Immature natural killer cell (primary cell): ENCODE data around the gene NPFF. TPM values are rescaled to one million over a fixed set of nuclear protein-coding genes. Genes with fewer than 3 reads are reported as not detected.

ENCODE experiments used
- DNase-seq, 3 donors: peaks; one replicate each; pipeline ENCODE4 v3.0.0; 2022; ENCODE audit warnings: mixed read lengths in 1 of 3
- H3K27ac Mint-ChIP-seq, 6 donors: one replicate each; pipeline ENCODE4 v1.8.0; 2020; ENCODE audit warnings: mixed read lengths in 6 of 6, mild to moderate bottlenecking in 5 of 6, inconsistent platforms in 4 of 6, moderate library complexity in 3 of 6
- H3K27me3 Mint-ChIP-seq, 3 donors: one replicate each; pipeline ENCODE4 v1.8.0; 2020 to 2021; ENCODE audit warnings: low read depth in 3 of 3, mild to moderate bottlenecking in 3 of 3, mixed read lengths in 3 of 3, moderate library complexity in 3 of 3, inconsistent platforms in 1 of 3
- H3K36me3 Mint-ChIP-seq, 3 donors: one replicate each; pipeline ENCODE4 v1.8.0; 2020; ENCODE audit warnings: mixed read lengths in 3 of 3, inconsistent platforms in 2 of 3, mild to moderate bottlenecking in 2 of 3
- H3K4me1 Mint-ChIP-seq, 2 donors: one replicate each; pipeline ENCODE4 v1.8.0; 2020; ENCODE audit warnings: inconsistent platforms in 2 of 2, mild to moderate bottlenecking in 2 of 2, mixed read lengths in 2 of 2, moderate library complexity in 1 of 2
- H3K4me3 Mint-ChIP-seq, 5 donors: one replicate each; pipeline ENCODE4 v1.8.0; 2020; ENCODE audit warnings: mild to moderate bottlenecking in 5 of 5, mixed read lengths in 5 of 5, inconsistent platforms in 3 of 5, moderate library complexity in 3 of 5
- H3K9me3 Mint-ChIP-seq, 6 donors: one replicate each; pipeline ENCODE4 v1.8.0; 2020; ENCODE audit warnings: mild to moderate bottlenecking in 6 of 6, mixed read lengths in 6 of 6, inconsistent platforms in 4 of 6, moderate library complexity in 3 of 6
- polyA plus RNA-seq, 3 donors: library from polyadenylated mRNA; unstranded; fragments of 300-500 nt; fragmentation: Illumina TruSeq; gene quantifications; one replicate each; pipeline ENCODE4 v1.2.3, GENCODE V29; 2021

NPFF gene
- polyA plus RNA-seq, 3 donors from 2014 or later, result not detected

DNA sequence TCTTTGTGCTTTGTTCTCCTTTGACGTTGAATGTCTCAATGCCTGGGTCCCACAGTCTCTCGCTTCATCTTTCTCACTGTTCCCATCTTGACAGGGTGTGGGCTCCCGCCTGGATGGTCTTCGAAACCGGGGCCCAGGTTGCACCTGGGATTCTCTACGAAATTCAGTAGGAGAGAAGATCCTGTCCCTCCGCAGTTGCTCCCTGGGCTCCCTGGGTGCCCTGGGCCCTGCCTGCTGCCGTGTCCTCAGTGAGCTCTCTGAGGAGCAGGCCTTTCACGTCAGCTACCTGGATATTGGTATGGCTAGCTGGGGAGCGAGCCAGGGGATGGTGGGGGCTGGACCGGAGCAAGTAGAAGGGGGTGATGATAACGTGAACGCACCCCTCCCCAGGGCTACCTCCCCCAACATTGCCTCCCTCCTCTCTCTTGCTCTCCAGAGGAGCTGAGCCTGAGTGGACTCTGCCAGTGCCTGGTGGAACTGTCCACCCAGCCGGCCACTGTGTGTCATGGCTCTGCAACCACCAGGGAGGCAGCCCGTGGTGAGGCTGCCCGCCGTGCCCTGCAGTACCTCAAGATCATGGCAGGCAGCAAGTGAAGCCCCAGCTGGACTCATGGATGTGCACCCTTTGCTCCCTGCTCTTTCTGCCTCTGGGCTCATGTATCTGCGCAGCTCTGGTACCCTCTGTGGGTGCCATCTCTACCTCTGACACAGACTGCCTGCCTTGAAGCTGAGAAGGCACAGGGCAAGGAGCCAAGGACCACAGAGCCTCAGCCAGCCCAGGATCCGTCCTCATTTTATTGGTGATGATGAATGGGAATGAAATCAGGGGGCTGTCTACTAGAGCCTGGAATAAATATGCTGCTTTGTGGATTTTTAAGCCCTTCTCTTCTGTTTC lies 1.5 kb downstream of the NPFF start:
- H3K9me3 Mint-ChIP-seq, result no peaks in the 10 kb centered on the region
- H3K4me3 Mint-ChIP-seq, result no peak overlapping the region
- H3K27me3 Mint-ChIP-seq, result peaks cover 0 to 6% (median under 1%) of the 10 kb centered on the region in 3 donors
- H3K27ac Mint-ChIP-seq, result peak overlapping the region in 1 of 6 donors; percentile 45
- peaks cover 23 to 26% of the 10 kb centered on the region in 2 donors for H3K4me1 Mint-ChIP-seq
- peaks cover 0 to 5% (median 2%) of the 10 kb centered on the region in 3 donors for H3K36me3 Mint-ChIP-seq
- DNase-seq, result no peak

DNA sequence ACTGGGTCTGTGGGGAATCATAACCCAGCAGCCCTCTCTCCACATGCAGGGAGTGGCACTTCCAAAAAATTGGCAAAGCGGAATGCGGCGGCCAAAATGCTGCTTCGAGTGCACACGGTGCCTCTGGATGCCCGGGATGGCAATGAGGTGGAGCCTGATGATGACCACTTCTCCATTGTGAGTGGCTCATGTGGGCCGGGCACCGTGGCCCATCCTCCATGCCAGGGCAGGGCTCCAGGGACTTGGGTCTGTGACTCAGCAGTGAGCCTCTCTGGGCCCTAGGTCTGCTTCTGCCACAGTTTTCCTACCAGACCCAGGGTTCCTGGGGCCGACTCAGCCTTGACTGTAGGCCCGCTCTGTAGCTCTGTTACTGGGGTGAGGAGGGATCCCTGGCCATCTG lies 2.2 kb downstream of the NPFF start:
- Mint-ChIP-seq H3K36me3 (peaks cover 0 to 4% (median 0%) of the 10 kb centered on the region in 3 donors), H3K4me3 (no peak overlapping the region), H3K27me3 (peaks cover under 1 to 8% (median 5%) of the 10 kb centered on the region in 3 donors), H3K4me1 (peaks cover 27 to 30% of the 10 kb centered on the region in 2 donors), H3K27ac (peak overlapping the region in 2 of 6 donors; percentile 45 to 75), H3K9me3 (no peaks in the 10 kb centered on the region)
- no peak for DNase-seq

DNA sequence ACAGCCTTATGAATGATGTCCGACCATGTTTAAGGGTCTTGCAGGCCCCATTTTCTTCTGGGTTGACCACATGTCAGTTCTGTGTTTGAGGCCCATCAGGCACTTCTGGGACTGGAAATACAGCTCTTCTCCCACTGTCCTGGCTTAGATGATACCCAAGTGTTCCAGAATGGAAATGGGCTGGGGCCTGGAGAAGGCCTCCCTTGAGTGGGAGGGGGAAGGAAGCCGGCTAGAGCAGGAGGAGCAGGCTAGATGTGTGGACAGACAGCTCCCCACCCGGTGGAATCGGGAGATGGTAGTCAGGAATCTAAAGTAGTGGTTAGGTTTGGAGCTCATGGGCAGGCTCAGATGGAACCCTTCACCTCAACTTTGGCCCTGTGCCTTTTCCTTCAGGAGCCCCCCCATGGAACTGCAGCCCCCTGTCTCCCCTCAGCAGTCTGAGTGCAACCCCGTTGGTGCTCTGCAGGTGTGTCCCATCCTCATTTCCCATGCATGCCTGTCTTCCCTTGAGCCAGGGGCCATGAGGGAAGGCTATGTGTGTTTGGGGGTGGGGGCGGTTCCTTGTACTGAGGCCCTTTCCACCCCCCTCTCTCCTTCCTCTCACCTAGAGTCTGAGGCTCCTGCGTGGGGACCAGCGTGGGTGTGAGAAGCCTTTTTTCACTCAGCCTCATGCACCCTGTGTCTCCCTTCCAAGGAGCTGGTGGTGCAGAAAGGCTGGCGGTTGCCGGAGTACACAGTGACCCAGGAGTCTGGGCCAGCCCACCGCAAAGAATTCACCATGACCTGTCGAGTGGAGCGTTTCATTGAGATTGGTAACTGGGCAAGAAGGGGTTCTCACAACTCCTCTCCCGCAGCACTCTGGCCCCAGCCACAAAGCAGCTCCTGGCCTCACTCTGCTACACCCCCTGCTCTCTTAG lies 3.0 kb downstream of the NPFF start:
- H3K27me3 Mint-ChIP-seq, result peaks cover 5 to 8% (median 6%) of the 10 kb centered on the region in 3 donors
- H3K4me3 Mint-ChIP-seq, result no peak overlapping the region
- DNase-seq, result no peak
- peaks cover 32 to 34% of the 10 kb centered on the region in 2 donors for H3K4me1 Mint-ChIP-seq
- H3K9me3 Mint-ChIP-seq, result no peaks in the 10 kb centered on the region
- H3K36me3 Mint-ChIP-seq, result peaks cover 0 to 4% (median 0%) of the 10 kb centered on the region in 3 donors
- peak overlapping the region in 3 of 6 donors; percentile 17 to 75 (median 34) for H3K27ac Mint-ChIP-seq

DNA sequence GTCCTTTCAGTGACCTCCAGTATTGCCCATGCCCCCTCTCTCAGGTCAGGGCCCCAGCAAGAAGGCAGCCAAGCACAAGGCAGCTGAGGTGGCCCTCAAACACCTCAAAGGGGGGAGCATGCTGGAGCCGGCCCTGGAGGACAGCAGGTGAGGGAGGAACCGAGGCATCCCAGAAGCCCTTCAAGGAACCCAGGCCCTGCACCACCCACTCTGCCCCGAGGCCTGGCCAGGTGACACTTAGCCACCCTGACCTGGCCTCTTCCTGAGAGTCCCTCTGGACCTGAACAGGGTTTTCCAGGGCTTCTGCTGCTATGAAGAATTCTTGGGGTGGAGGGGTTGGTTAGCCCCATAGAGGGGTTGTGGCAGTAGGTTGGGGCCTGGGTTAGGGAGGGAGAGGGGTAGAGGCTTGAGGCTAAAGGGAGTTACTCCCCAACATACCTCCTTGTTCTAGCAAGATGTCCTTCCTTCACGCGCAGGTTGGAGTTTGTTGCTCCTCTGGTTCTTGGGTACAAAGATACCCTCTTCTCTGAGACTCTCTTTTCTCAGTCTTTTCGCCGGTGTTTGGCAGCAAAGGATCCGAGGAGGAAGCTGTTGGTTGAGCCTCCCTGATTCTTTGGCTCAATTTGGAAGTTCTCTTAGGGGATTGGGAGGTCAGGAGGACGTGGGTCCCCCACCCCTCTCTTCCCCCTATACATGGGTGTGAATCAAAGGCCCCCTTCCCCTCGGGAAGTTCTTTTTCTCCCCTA lies 4.1 kb downstream of the NPFF start:
- Mint-ChIP-seq H3K9me3 (no peaks in the 10 kb centered on the region), H3K27me3 (peaks cover 5 to 12% (median 8%) of the 10 kb centered on the region in 3 donors), H3K36me3 (peaks cover 0 to 4% (median 0%) of the 10 kb centered on the region in 3 donors), H3K4me3 (peak overlapping the region in 3 of 5 donors; percentile 32 to 59 (median 46)), H3K4me1 (peaks cover 34% of the 10 kb centered on the region in 2 donors), H3K27ac (peak overlapping the region in 2 of 6 donors; percentile 34 to 45)
- no peak for DNase-seq

- H3K36me3 Mint-ChIP-seq, result peaks cover 0 to 4% (median 0%) of the 10 kb centered on the region in 3 donors
- H3K4me1 Mint-ChIP-seq, result peaks cover 36 to 37% of the 10 kb centered on the region in 2 donors
- H3K4me3 Mint-ChIP-seq, result peak overlapping the region in 1 of 5 donors; percentile 49
- H3K27ac Mint-ChIP-seq, result peak overlapping the region in 3 of 6 donors; percentile 39 to 100 (median 91)
- no peak for DNase-seq
- H3K9me3 Mint-ChIP-seq, result no peaks in the 10 kb centered on the region
- H3K27me3 Mint-ChIP-seq, result peaks cover 5 to 12% (median 8%) of the 10 kb centered on the region in 3 donors
Measured at GRCh38 chr12:53502331-53502730, 5.0 kb downstream of the NPFF start.

- DNase-seq, result no peak
- H3K27me3 Mint-ChIP-seq, result peaks cover 5 to 12% (median 8%) of the 10 kb centered on the region in 3 donors
- no peaks in the 10 kb centered on the region for H3K9me3 Mint-ChIP-seq
- peak overlapping the region; percentile 86 to 95 (median 91) for H3K4me3 Mint-ChIP-seq
- peaks cover 0 to 4% (median 0%) of the 10 kb centered on the region in 3 donors for H3K36me3 Mint-ChIP-seq
- H3K4me1 Mint-ChIP-seq, result peaks cover 36 to 37% of the 10 kb centered on the region in 2 donors
- H3K27ac Mint-ChIP-seq, result peak overlapping the region; percentile 91 to 100 (median 97)
Measured at GRCh38 chr12:53501615-53502181, 5.6 kb downstream of the NPFF start.

- Mint-ChIP-seq H3K27ac (peak within 1 kb of the TSS; percentile 91 to 100 (median 97)), H3K9me3 (no peaks in the 10 kb centered on the region), H3K4me3 (peak within 1 kb of the TSS; percentile 86 to 95 (median 91)), H3K27me3 (peaks cover 6 to 15% (median 8%) of the 10 kb centered on the region in 3 donors), H3K36me3 (peaks cover 0 to 4% (median 0%) of the 10 kb centered on the region in 3 donors), H3K4me1 (peaks cover 37 to 38% of the 10 kb centered on the region in 2 donors)
- DNase-seq, result peak; percentile 97 to 99 (median 99)
Measured at GRCh38 chr12:53500776-53501614, 6.3 kb downstream of the NPFF start, which contains the start of gene TARBP2. Gene TARBP2 (plus strand): TSS chr12:53501283. CDS start chr12:53501409, 126 bp downstream.

DNA sequence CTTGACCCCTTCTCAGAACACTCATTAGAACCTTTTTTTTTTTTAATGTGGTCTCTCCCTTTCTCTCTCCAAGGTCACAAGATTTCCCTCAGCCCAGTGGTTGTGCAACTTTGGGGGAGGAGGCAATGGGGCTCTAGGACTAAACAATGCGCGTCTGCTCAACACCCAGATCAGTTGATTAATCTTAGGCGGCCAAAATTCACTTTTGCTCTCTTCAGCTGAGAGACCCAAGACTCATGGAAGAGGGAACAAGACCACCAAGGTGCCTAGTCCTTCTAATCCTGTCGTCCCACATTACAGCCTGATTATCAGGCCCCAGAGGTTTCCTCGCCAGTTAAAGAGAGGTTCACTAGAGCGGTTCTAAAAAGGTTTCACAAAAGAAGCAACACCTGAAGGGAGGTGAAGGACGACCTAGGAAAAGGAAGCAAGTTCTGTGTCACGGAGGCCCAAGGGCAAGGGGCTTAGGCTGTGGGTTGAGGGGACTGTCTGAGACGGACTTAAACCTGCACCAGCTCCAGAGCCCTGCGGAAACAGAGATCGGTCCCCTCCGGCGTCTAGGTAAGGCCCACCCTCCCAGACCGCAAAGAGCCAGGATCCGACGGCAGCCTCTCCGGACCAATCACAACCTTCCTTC lies 7.0 kb downstream of the NPFF start:
- no peaks in the 10 kb centered on the region for H3K36me3 Mint-ChIP-seq
- H3K4me1 Mint-ChIP-seq, result peaks cover 37 to 38% of the 10 kb centered on the region in 2 donors
- no peaks in the 10 kb centered on the region for H3K9me3 Mint-ChIP-seq
- H3K4me3 Mint-ChIP-seq, result peak overlapping the region; percentile 86 to 95 (median 91)
- DNase-seq, result peak in 1 of 3 donors; percentile 43
- peaks cover 6 to 17% (median 8%) of the 10 kb centered on the region in 3 donors for H3K27me3 Mint-ChIP-seq
- peak overlapping the region; percentile 91 to 100 (median 97) for H3K27ac Mint-ChIP-seq

GRCh38 chr12:53499266-53500141 lies 7.8 kb downstream of the NPFF start, which contains the start of gene MAP3K12:
Gene MAP3K12 (minus strand): TSS chr12:53499458. CDS start chr12:53487391, 12,067 bp downstream.
- peak within 1 kb of the TSS; percentile 86 to 95 (median 91) for H3K4me3 Mint-ChIP-seq
- peak within 1 kb of the TSS; percentile 91 to 100 (median 97) for H3K27ac Mint-ChIP-seq
- no peaks in the 10 kb centered on the region for H3K36me3 Mint-ChIP-seq
- H3K4me1 Mint-ChIP-seq, result peaks cover 37 to 38% of the 10 kb centered on the region in 2 donors
- H3K27me3 Mint-ChIP-seq, result peaks cover 6 to 17% (median 8%) of the 10 kb centered on the region in 3 donors
- peak; percentile 52 to 57 (median 53) for DNase-seq
- H3K9me3 Mint-ChIP-seq, result no peaks in the 10 kb centered on the region

DNA sequence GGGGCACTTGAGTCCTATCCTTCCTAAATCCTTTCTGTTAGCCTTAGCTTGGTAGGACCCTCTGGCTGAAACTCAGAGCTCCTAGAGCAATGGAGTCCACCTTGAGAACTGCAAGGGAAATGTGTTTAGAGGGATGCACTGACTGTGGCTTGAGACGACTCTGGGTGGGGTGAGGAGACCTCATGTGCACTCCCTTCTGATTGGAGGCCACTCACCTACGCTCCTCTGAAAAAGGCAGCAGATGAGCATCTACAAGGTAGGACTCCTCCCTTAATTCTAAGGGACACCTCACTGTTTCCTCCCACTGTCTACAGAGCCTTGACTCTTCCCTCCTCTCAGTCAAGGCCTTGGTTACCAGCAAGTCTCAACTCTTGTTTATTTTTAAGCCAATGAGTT lies 9.1 kb downstream of the NPFF start:
- H3K27me3 Mint-ChIP-seq, result peaks cover 8 to 18% (median 10%) of the 10 kb centered on the region in 3 donors
- peak overlapping the region; percentile 31 to 92 (median 84) for H3K27ac Mint-ChIP-seq
- no peaks in the 10 kb centered on the region for H3K36me3 Mint-ChIP-seq
- DNase-seq, result no peak
- peak overlapping the region; percentile 86 to 95 (median 90) for H3K4me3 Mint-ChIP-seq
- H3K4me1 Mint-ChIP-seq, result peaks cover 49% of the 10 kb centered on the region in 2 donors
- H3K9me3 Mint-ChIP-seq, result no peaks in the 10 kb centered on the region
